Retinal pigment epithelial cell (primary cell): ENCODE results near the gene DOCK11.
A peak's percentile ranks its signal among the peaks of the same experiment; 100 is the strongest.

ENCODE experiments used
- DNase-seq: peaks from one replicate; pipeline ENCODE4 v3.0.0-alpha.2; 2010; ENCODE audit warnings: low read depth
- H3K4me3 ChIP-seq: 2 replicates; pipeline ENCODE4 v1.5.1; 2011; ENCODE audit warnings: mild to moderate bottlenecking, low read length, control low read depth, moderate library complexity
- CTCF ChIP-seq: conservative IDR thresholded peaks from 2 replicates; pipeline ENCODE4 v1.5.1; 2011; ENCODE audit warnings: low read depth, low read length, control low read depth, inconsistent platforms

DOCK11 gene

GRCh38 chrX:118588715-118589114 is 93.1 kb downstream of the DOCK11 start:
- no peak for TF ChIP-seq CTCF
- no peak overlapping the region for H3K4me3 ChIP-seq
- no peak for DNase-seq

- no peak overlapping the region for H3K4me3 ChIP-seq
- no peak for TF ChIP-seq CTCF
- DNase-seq, result no peak
These were observed 93.6 kb downstream of the DOCK11 start for GRCh38 chrX:118589227-118589626.

- no peak for DNase-seq
- no peak for TF ChIP-seq CTCF
- no peak overlapping the region for H3K4me3 ChIP-seq
These were observed 97.8 kb downstream of the DOCK11 start for GRCh38 chrX:118593407-118593806.

GRCh38 chrX:118594697-118595420 is 99.2 kb downstream of the DOCK11 start:
- no peak overlapping the region for H3K4me3 ChIP-seq
- DNase-seq, result peak; percentile 44
- no peak for TF ChIP-seq CTCF

GRCh38 chrX:118595501-118596042 is 100.0 kb downstream of the DOCK11 start:
- DNase-seq, result no peak
- TF ChIP-seq CTCF, result no peak
- no peak overlapping the region for H3K4me3 ChIP-seq

GRCh38 chrX:118596390-118596789 is 100.8 kb downstream of the DOCK11 start:
- no peak overlapping the region for H3K4me3 ChIP-seq
- DNase-seq, result no peak
- TF ChIP-seq CTCF, result no peak

- no peak overlapping the region for H3K4me3 ChIP-seq
- TF ChIP-seq CTCF, result peak; percentile 88
- DNase-seq, result no peak
These were observed 108.4 kb downstream of the DOCK11 start for GRCh38 chrX:118603981-118604380.
